ENCODE data around the gene AVP.
"Not testable (repeated sequence)": the region's sequence is repeated elsewhere in the genome, so short reads cannot be mapped to it uniquely, and the experiment has no call there.

The AVP gene

GRCh38 chr20:3084283-3084985, at the start of gene AVP:
AVP (minus strand) TSS chr20:3084724; CDS start chr20:3084674, 50 bp downstream.
- DNase-seq (ENCODE audit: low read depth, low spot score): no peak

- no peak for DNase-seq (ENCODE audit: low read depth, low spot score)
Measured at GRCh38 chr20:3134151-3134550, 49.6 kb upstream of the AVP start.

GRCh38 chr20:3133155-3133554, 48.6 kb upstream of the AVP start:
- DNase-seq (ENCODE audit: low read depth, low spot score): no peak

GRCh38 chr20:3130051-3130600, 45.6 kb upstream of the AVP start:
- DNase-seq (ENCODE audit: low read depth, low spot score): no peak

- no peak for DNase-seq (ENCODE audit: low read depth, low spot score)
Measured at GRCh38 chr20:3129094-3129493, 44.6 kb upstream of the AVP start.

GRCh38 chr20:3128275-3128984, 43.9 kb upstream of the AVP start:
- no peak for DNase-seq (ENCODE audit: low read depth, low spot score)

- no peak for DNase-seq (ENCODE audit: low read depth, low spot score)
Measured at GRCh38 chr20:3126527-3126859, 42.0 kb upstream of the AVP start.

- DNase-seq (ENCODE audit: low read depth, low spot score): not testable (repeated sequence)
Measured at GRCh38 chr20:3125776-3126526, 41.4 kb upstream of the AVP start.

GRCh38 chr20:3124773-3125560, 40.4 kb upstream of the AVP start:
- not testable (repeated sequence) for DNase-seq (ENCODE audit: low read depth, low spot score)

- DNase-seq (ENCODE audit: low read depth, low spot score): not testable (repeated sequence)
Measured at GRCh38 chr20:3124163-3124562, 39.6 kb upstream of the AVP start.

GRCh38 chr20:3123542-3123941, 39.0 kb upstream of the AVP start:
- no peak for DNase-seq (ENCODE audit: low read depth, low spot score)

GRCh38 chr20:3121955-3122610, 37.6 kb upstream of the AVP start:
- no peak for DNase-seq (ENCODE audit: low read depth, low spot score)

GRCh38 chr20:3121271-3121911, 36.9 kb upstream of the AVP start:
- no peak for DNase-seq (ENCODE audit: low read depth, low spot score)

- no peak for DNase-seq (ENCODE audit: low read depth, low spot score)
Measured at GRCh38 chr20:3119044-3119443, 34.5 kb upstream of the AVP start.

- not testable (repeated sequence) for DNase-seq (ENCODE audit: low read depth, low spot score)
Measured at GRCh38 chr20:3117839-3118379, 33.4 kb upstream of the AVP start.

GRCh38 chr20:3116341-3116740, 31.8 kb upstream of the AVP start:
- no peak for DNase-seq (ENCODE audit: low read depth, low spot score)

GRCh38 chr20:3115190-3116107, 30.9 kb upstream of the AVP start:
- no peak for DNase-seq (ENCODE audit: low read depth, low spot score)

GRCh38 chr20:3111995-3112394, 27.5 kb upstream of the AVP start:
- DNase-seq (ENCODE audit: low read depth, low spot score): no peak

GRCh38 chr20:3111507-3111906, 27.0 kb upstream of the AVP start:
- DNase-seq (ENCODE audit: low read depth, low spot score): no peak
